GM13977 (cell line): ENCODE data around the gene JUND.

Source experiments
- DNase-seq: peaks from one replicate; pipeline ENCODE4 v3.0.0; 2012; ENCODE audit warnings: low spot score
- CTCF ChIP-seq: IDR thresholded peaks from 2 replicates; pipeline ENCODE4 v1.5.1; 2012; ENCODE audit warnings: mild to moderate bottlenecking, control low read depth; ENCODE audit not compliant: insufficient read depth; ENCODE audit errors: extremely low read depth, missing control alignments
- in situ Hi-C: fragments of 300-500 bp; cut with MboI; formaldehyde crosslinking; loops from one replicate; pipeline ENCODE4 v1.12.0; 2022; ENCODE audit warnings: low sequenced_read_pairs, low pct_unique_long_range_greater_than_20kb, mixed read lengths, inconsistent platforms; ENCODE audit not compliant: unreplicated experiment

Gene JUND

GRCh38 chr19:18259893-18260292 lies 21.5 kb downstream of the JUND start:
- TF ChIP-seq CTCF = no peak
- in situ Hi-C loops = loop anchor here (10.0 kb wide), 1 partner anchor 55 kb away; the partner anchor contains the start of gene RAB3A
- DNase-seq = no peak

- no peak for TF ChIP-seq CTCF
- in situ Hi-C loops = loop anchor here (10.0 kb wide), 1 partner anchor 53 kb away; the partner anchor contains the start of gene RAB3A
- DNase-seq = no peak
Observed at GRCh38 chr19:18257503-18258470, 23.6 kb downstream of the JUND start.

GRCh38 chr19:18254546-18255503 lies 26.6 kb downstream of the JUND start:
- in situ Hi-C loops = loop anchor here (10.0 kb wide), 1 partner anchor 50 kb away; the partner anchor contains the start of gene RAB3A
- DNase-seq = no peak
- TF ChIP-seq CTCF = peak; percentile 15

GRCh38 chr19:18253716-18254115 lies 27.7 kb downstream of the JUND start:
- in situ Hi-C loops = loop anchor here (10.0 kb wide), 1 partner anchor 49 kb away; the partner anchor contains the start of gene RAB3A
- TF ChIP-seq CTCF = no peak
- DNase-seq = no peak

- TF ChIP-seq CTCF = no peak
- in situ Hi-C loops = loop anchor here (10.0 kb wide), 1 partner anchor 48 kb away; the partner anchor contains the start of gene RAB3A
- DNase-seq = no peak
Observed at GRCh38 chr19:18253130-18253529, 28.3 kb downstream of the JUND start.

- in situ Hi-C loops = loop anchor here (10.0 kb wide), 1 partner anchor 48 kb away; the partner anchor contains the start of gene RAB3A
- no peak for DNase-seq
- no peak for TF ChIP-seq CTCF
Observed at GRCh38 chr19:18252370-18252717, 29.1 kb downstream of the JUND start.
